HG03103 (cell line): ENCODE data around the gene CKAP2L.

Experiments
- ATAC-seq: cut with Tn5 transposase; IDR thresholded peaks from one replicate; pipeline ENCODE4 v1.9.1; 2021; ENCODE audit warnings: low read depth; ENCODE audit not compliant: unreplicated experiment

Gene CKAP2L

DNA sequence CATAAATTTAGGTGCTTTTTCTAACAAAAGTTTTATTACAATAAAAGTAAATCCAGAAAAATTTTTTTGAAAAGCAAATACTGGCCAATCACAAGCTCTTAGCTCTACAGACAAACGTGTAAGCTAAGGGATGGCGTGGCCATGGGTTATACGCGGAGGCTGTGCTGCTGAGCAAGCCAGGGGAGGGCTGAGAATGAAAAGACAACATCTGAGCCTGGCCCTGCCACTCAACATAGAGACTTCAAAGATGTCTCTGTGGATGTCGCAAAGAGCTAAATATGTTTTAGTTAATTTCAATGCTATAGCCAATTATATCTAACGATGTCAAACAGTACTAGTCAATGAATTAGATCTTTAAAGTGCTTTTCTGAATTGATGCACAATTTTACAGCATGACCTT is 76.9 kb downstream of the CKAP2L start:
- no peak for ATAC-seq
